HFFc6 (cell line): ENCODE data around the gene ANKH. TPM values are rescaled to one million over a fixed set of nuclear protein-coding genes. Genes with fewer than 3 reads are reported as not detected.
"Not testable (repeated sequence)": the region's sequence is repeated elsewhere in the genome, so short reads cannot be mapped to it uniquely, and the experiment has no call there.

ENCODE experiments used
- DNase-seq: peaks from one replicate; pipeline ENCODE4 v3.0.0-alpha.2; 2018
- H3K27ac Mint-ChIP-seq: 2 replicates; pipeline ENCODE4 v1.8.0; 2020; ENCODE audit warnings: mild to moderate bottlenecking, mixed read lengths
- H3K27me3 Mint-ChIP-seq: 2 replicates; pipeline ENCODE4 v1.8.0; 2021; ENCODE audit warnings: mild to moderate bottlenecking, moderate library complexity, mixed read lengths; ENCODE audit not compliant: insufficient read depth
- H3K36me3 Mint-ChIP-seq: 2 replicates; pipeline ENCODE4 v1.8.0; 2021; ENCODE audit warnings: low read depth, mixed read lengths
- H3K4me1 Mint-ChIP-seq: 2 replicates; pipeline ENCODE4 v1.8.0; 2020; ENCODE audit warnings: low read depth, mixed read lengths
- H3K4me3 Mint-ChIP-seq: 2 replicates; pipeline ENCODE4 v1.8.0; 2020; ENCODE audit warnings: mild to moderate bottlenecking, moderate library complexity, mixed read lengths
- H3K9me3 Mint-ChIP-seq: 2 replicates; pipeline ENCODE4 v1.8.0; 2020; ENCODE audit warnings: mild to moderate bottlenecking, mixed read lengths
- CTCF ChIP-seq: fragments of 200-600 bp; sonication (generic); IDR thresholded peaks from 2 replicates; pipeline ENCODE4 v1.5.0; 2021; ENCODE audit warnings: antibody characterized with exemption, mild to moderate bottlenecking
- long read RNA-seq: library from polyadenylated mRNA; unstranded; transcript quantifications from one replicate; pipeline ENCODE4 v2.0.0, GENCODE V29; 2019
- total RNA-seq, 6 experiments: library from RNA; stranded (reverse); fragmentation: NEBNext Ultra II Directional; extraction: Animal tissue kit (Norgen Biotek cat#: 25700); gene quantifications; 2 replicates in 1 of 6; 3 replicates in 5 of 6; pipeline ENCODE4 v1.2.3, GENCODE V29; 2021

The ANKH gene
- 10 to 100 TPM; 32.5 to 35.7 (median 33.0) TPM for total RNA-seq
- long read RNA-seq, full-length matches to known transcripts, result 10 of 18 reads
- long read RNA-seq, partial matches to known transcripts, result 3 of 18 reads
- long read RNA-seq, other reads (novel, unspliced or antisense), result 5 of 18 reads

GRCh38 chr5:14871214-14872069 is at the start of gene ANKH:
TSS of gene ANKH (minus strand) at chr5:14871778. CDS start at chr5:14871447, 331 bp downstream.
- Mint-ChIP-seq H3K4me1 (peaks cover 22% of the 10 kb centered on the region), H3K27ac (peak within 1 kb of the TSS; percentile 77), H3K9me3 (no peaks in the 10 kb centered on the region), H3K27me3 (no peaks in the 10 kb centered on the region), H3K36me3 (no peaks in the 10 kb centered on the region), H3K4me3 (peak within 1 kb of the TSS; percentile 89)
- no peak for TF ChIP-seq CTCF
- peak; percentile 67 for DNase-seq

GRCh38 chr5:14920121-14920520 is 48.5 kb upstream of the ANKH start:
- Mint-ChIP-seq H3K4me1 (peaks cover 51% of the 10 kb centered on the region), H3K4me3 (no peak overlapping the region), H3K27me3 (peaks cover 8% of the 10 kb centered on the region; the same call in 1 of the 2 replicates), H3K36me3 (peaks cover 4% of the 10 kb centered on the region), H3K9me3 (no peaks in the 10 kb centered on the region), H3K27ac (no peak overlapping the region)
- no peak for TF ChIP-seq CTCF
- no peak for DNase-seq

- not testable (repeated sequence) for H3K27me3 Mint-ChIP-seq, DNase-seq, H3K36me3 Mint-ChIP-seq, H3K9me3 Mint-ChIP-seq, H3K27ac Mint-ChIP-seq, H3K4me3 Mint-ChIP-seq
- H3K4me1 Mint-ChIP-seq, result peaks cover 51% of the 10 kb centered on the region
These were observed 47.5 kb upstream of the ANKH start for GRCh38 chr5:14919106-14919505.

- H3K9me3 Mint-ChIP-seq, result no peaks in the 10 kb centered on the region
- H3K36me3 Mint-ChIP-seq, result peaks cover 9% of the 10 kb centered on the region
- peak; percentile 26 for DNase-seq
- no peak overlapping the region for H3K4me3 Mint-ChIP-seq
- peaks cover 57% of the 10 kb centered on the region for H3K4me1 Mint-ChIP-seq
- H3K27ac Mint-ChIP-seq, result no peak overlapping the region
- peaks cover 3% of the 10 kb centered on the region; the same call in 1 of the 2 replicates for H3K27me3 Mint-ChIP-seq
- no peak for TF ChIP-seq CTCF
These were observed 46.1 kb upstream of the ANKH start for GRCh38 chr5:14917719-14918118.

- H3K27me3 Mint-ChIP-seq, result no peaks in the 10 kb centered on the region; the same call in 1 of the 2 replicates
- no peak overlapping the region for H3K27ac Mint-ChIP-seq
- no peak for TF ChIP-seq CTCF
- H3K4me1 Mint-ChIP-seq, result peaks cover 54% of the 10 kb centered on the region
- H3K4me3 Mint-ChIP-seq, result no peak overlapping the region
- H3K36me3 Mint-ChIP-seq, result peaks cover 9% of the 10 kb centered on the region
- no peaks in the 10 kb centered on the region for H3K9me3 Mint-ChIP-seq
- DNase-seq, result no peak
These were observed 43.8 kb upstream of the ANKH start for GRCh38 chr5:14915291-14915952.
